Psoas muscle (tissue), 8 donors: ENCODE results near the gene DNAAF5. TPM values are rescaled to one million over a fixed set of nuclear protein-coding genes. Genes with fewer than 3 reads are reported as not detected.
"Not testable (repeated sequence)": the region's sequence is repeated elsewhere in the genome, so short reads cannot be mapped to it uniquely, and the experiment has no call there.

Experiments
- ATAC-seq, 4 donors: fragments of 200-7000 bp; cut with Tn5 transposase; one replicate each; pipeline ENCODE4 v1.9.1; 2020; ENCODE audit warnings: moderate library complexity in 3 of 4, mild to moderate bottlenecking in 2 of 4
- DNase-seq, 2 donors: peaks; one replicate each; pipeline ENCODE4 v3.0.0-alpha.2; 2020
- H3K27ac ChIP-seq: fragments of 200-600 bp; one replicate; pipeline ENCODE4 v1.8.0; 2022
- H3K27me3 ChIP-seq, 3 donors: fragments of 200-600 bp in 1 of 3; one replicate each; pipeline versions ENCODE4 v1.6.1 to v1.8.0; 2013 to 2022; ENCODE audit warnings: low read length in 2 of 3, mild to moderate bottlenecking in 2 of 3, moderate library complexity in 1 of 3; ENCODE audit not compliant: insufficient read depth in 3 of 3
- H3K36me3 ChIP-seq, 2 donors: fragments of 200-600 bp in 1 of 2; one replicate each; pipeline versions ENCODE4 v1.6.1 to v1.8.0; 2013 to 2022; ENCODE audit warnings: low read depth in 1 of 2, mild to moderate bottlenecking in 1 of 2, moderate library complexity in 1 of 2; ENCODE audit not compliant: insufficient read depth in 1 of 2
- H3K4me1 ChIP-seq: fragments of 200-600 bp; one replicate; pipeline ENCODE4 v1.8.0; 2022
- H3K4me3 ChIP-seq: fragments of 200-600 bp; one replicate; pipeline ENCODE4 v1.8.0; 2022; ENCODE audit warnings: mild to moderate bottlenecking
- H3K9me3 ChIP-seq: fragments of 200-600 bp; one replicate; pipeline ENCODE4 v1.8.0; 2022
- CTCF ChIP-seq: fragments of 200-600 bp; IDR thresholded peaks from one replicate; pipeline ENCODE4 v1.8.0; 2022; ENCODE audit warnings: antibody characterized with exemption
- WGBS, 3 donors: extraction: QIAGEN DNeasy Blood & Tissue Kit; methylation state at CpG; one replicate each; pipeline versions ENCODE4 v1.1.6 to v1.1.7; 2013; 5-methylcytosine and 5-hydroxymethylcytosine counted together
- intact Hi-C, 2 donors: fragments of 100-400 bp; cut with DNase I; formaldehyde crosslinking; loops; one replicate each; pipeline versions ENCODE4 v1.11.0 to v1.14.2; 2022
- polyA plus RNA-seq, 3 donors: library from polyadenylated mRNA; stranded (reverse); fragments of 200-250 nt; gene quantifications; one replicate each; pipeline ENCODE4 v1.2.3, GENCODE V29; 2013
- total RNA-seq, 4 donors: library from RNA; stranded (reverse); fragmentation: NEBNext Ultra II Directional in 2 of 4; extraction: Animal tissue kit (Norgen Biotek cat#: 25700) in 2 of 4; gene quantifications; one replicate each; pipeline versions ENCODE4 v1.2.1 to v1.2.4, GENCODE V29; 2021 to 2023
- donor health status: healthy with polysubstance abuse.
- donor health status: DM: no; HTN: no; CAD: no; lungs with moderate emphysema.
- donor health status: Bipolar disorder and iron deficiency.
- donor health status: healthy.
- donor health status: DM: yes; HTN: yes; CAD: no.
- donor health status: DM: no; HTN: no; CAD: no.
- donor health status: DM: no; HTN: no; CAD: no.
- donor health status: DM: yes; HTN: yes; CAD: no.

The DNAAF5 gene
- total and polyA plus RNA-seq, 7 donors = 9.3 to 26.7 (median 17.8) TPM

- H3K27ac ChIP-seq = no peak overlapping the region
- intact Hi-C loops = loop anchor here in 1 of 2 donors (2.0 kb wide), 1 partner anchor 18 kb away; no protein-coding TSS in a partner anchor
- peak in 1 of 2 donors; percentile 30 for DNase-seq
Measured at GRCh38 chr7:749140-749551, 22.6 kb downstream of the DNAAF5 start.

GRCh38 chr7:750111-750905 is 23.8 kb downstream of the DNAAF5 start:
- H3K36me3 ChIP-seq = peaks cover 0 to 24% of the 10 kb centered on the region in 2 donors
- no peak for TF ChIP-seq CTCF
- H3K4me3 ChIP-seq = no peak overlapping the region
- ATAC-seq = no peak
- no peaks in the 10 kb centered on the region for H3K9me3 ChIP-seq
- no peaks in the 10 kb centered on the region for H3K4me1 ChIP-seq
- 94 to 97% (median 95%) methylated on average over 26 of the region's 26 CpGs for WGBS, 3 donors
- intact Hi-C loops = no loop called here
- peak in 1 of 2 donors; percentile 12 for DNase-seq
- H3K27ac ChIP-seq = no peak overlapping the region
- H3K27me3 ChIP-seq = no peaks in the 10 kb centered on the region

More at GRCh38 chr7:749140-749551, 22.6 kb downstream of the DNAAF5 start:
- 50 to 61% (median 54%) methylated on average over 14 of the region's 14 CpGs for WGBS, 3 donors
- no peak for ATAC-seq
- peaks cover 0 to 21% of the 10 kb centered on the region in 2 donors for H3K36me3 ChIP-seq
- H3K4me1 ChIP-seq = no peaks in the 10 kb centered on the region
- no peak overlapping the region for H3K4me3 ChIP-seq
- H3K27me3 ChIP-seq = no peaks in the 10 kb centered on the region
- no peaks in the 10 kb centered on the region for H3K9me3 ChIP-seq
- no peak for TF ChIP-seq CTCF

GRCh38 chr7:751826-752225 is 25.3 kb downstream of the DNAAF5 start:
- Histone ChIP-seq H3K4me1 (no peaks in the 10 kb centered on the region), H3K27ac (no peak overlapping the region), H3K27me3 (no peaks in the 10 kb centered on the region), H3K4me3 (no peak overlapping the region), H3K36me3 (peaks cover 1 to 29% of the 10 kb centered on the region in 2 donors), H3K9me3 (no peaks in the 10 kb centered on the region)
- DNase-seq (peak in 1 of 2 donors; percentile 23), ATAC-seq (no peak)
- no peak for TF ChIP-seq CTCF
- 86 to 88% (median 87%) methylated on average over 15 of the region's 15 CpGs for WGBS, 3 donors
- intact Hi-C loops = no loop called here

GRCh38 chr7:752256-752655 is 25.8 kb downstream of the DNAAF5 start:
- H3K27me3 ChIP-seq, intact Hi-C loops, H3K4me1 ChIP-seq, H3K4me3 ChIP-seq, H3K27ac ChIP-seq, H3K9me3 ChIP-seq: not testable (repeated sequence)
- DNase-seq = peak in 1 of 2 donors; percentile 46
- H3K36me3 ChIP-seq = peaks cover 3 to 33% of the 10 kb centered on the region in 2 donors
- WGBS, 3 donors = 91 to 97% (median 92%) methylated on average over 33 of the region's 33 CpGs
- ATAC-seq = peak in 1 of 4 donors; percentile 13

- intact Hi-C loops = no loop called here
- Histone ChIP-seq H3K27me3 (no peaks in the 10 kb centered on the region), H3K27ac (no peak overlapping the region), H3K4me3 (no peak overlapping the region), H3K4me1 (no peaks in the 10 kb centered on the region), H3K9me3 (no peaks in the 10 kb centered on the region), H3K36me3 (peaks cover 3 to 43% of the 10 kb centered on the region in 2 donors)
- TF ChIP-seq CTCF = no peak
- 95 to 97% (median 95%) methylated on average over 17 of the region's 17 CpGs for WGBS, 3 donors
- ATAC-seq = no peak
- DNase-seq = peak in 1 of 2 donors; percentile 12
Measured at GRCh38 chr7:753190-753589, 26.7 kb downstream of the DNAAF5 start.
